ENCODE data around the gene TSSC4.

The TSSC4 gene

DNA sequence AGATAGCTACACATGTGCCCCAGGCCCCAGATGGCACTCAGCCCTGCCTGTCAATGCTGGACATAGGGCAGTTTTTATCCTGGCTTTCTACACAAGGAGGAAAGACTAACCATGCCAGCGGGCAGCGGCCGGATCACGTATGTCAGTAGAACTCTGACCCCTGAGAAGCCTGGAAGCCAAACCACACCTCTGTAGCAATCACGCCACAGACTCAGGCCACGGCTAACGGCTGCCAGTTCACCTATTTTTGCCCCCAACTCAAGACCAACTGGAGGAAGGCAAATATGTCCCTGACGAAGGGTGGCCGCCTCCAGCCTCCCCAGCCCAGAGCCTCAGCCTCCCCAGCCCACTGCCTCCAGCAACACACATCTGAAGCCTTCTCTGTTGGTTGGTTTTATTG, 30.7 kb upstream of the TSSC4 start:
- no peak for DNase-seq

DNA sequence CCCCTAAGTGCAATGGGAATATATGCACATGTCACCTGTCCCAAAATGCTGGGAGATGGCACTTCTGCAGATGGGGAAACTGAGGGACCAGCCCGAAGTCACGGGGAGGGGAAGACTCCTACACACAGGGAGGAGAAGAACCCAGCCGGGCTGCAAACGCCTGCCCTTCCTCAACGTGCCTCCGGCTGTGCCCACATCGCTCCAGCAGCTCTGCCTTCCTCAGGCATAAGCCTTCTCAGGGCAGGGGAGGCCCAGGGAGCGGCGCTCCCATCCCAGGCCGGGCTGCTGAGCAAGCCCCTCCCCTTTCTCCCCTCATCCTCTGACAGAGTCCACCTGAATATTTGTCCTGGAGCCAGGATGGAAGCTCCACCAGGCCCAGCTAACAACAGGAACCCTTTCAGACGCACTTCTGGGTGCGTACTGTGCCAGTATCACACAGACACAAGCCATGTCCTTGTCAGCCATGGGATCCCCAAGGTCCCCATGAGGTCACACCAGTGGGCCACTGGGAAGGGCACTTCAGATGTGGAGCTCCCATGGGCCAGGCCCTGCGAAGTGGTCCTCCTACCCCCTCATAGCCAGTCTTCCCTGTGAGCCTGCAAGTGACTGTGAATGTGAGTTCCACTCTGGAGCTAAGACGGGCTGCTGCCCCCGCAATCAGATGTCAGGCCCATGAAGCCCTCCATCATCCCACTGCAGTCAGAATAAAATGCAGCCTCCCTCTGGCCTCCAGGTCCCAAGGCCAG, 25.9 kb upstream of the TSSC4 start:
- no peak for DNase-seq

DNA sequence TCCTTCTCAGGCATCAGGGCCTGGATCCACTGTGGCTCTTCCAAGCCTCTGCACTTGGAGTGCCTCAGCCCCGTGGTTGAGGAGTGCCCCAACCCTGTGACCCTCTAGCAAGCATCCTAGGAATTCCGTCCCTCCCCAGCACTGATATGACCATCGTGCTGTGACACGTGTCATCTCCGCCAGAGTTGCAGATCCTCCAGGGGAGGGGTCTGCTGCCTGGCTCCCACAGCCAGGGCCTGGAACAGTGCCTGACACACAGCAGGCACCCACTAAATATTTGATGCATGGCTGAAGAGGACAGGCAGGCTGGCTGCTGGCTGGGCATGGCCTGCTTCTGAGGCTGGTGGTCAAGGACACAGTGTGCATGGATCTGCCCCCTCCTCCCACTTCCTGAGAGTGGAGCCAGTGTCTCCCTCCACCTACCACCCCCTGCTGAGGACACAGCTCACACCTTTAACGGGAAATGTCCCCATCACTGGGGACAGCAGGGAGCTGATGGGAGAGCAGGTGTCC, 25.2 kb upstream of the TSSC4 start:
- no peak for DNase-seq

DNA sequence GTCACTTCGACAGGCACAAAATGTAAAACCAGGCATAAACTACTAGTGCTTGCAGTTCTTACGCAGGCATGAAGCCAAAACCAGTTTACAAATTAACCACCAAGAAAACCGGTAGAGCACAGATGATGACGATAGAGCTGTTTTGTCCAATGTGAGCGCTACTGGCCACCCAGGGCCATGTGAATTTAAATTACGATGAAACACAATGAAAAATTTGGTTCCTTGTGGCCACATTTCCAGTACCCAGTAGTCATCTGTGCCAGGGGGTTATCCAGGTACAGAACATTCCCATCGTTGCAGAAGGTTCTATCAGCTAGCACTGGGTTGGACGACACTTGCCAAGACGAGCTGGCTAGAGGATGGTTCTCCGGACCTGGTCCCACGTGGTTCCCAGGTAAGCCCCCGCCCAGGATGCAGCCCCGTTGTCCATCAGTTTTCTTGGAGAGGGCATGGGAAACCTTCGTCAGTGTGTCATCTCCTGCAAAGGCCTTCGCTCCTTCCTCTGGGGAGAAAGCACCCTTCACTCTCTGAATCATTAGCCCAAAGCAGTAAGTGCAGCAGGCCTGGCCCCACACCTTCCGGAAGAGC, 24.5 kb upstream of the TSSC4 start:
- DNase-seq = no peak

DNA sequence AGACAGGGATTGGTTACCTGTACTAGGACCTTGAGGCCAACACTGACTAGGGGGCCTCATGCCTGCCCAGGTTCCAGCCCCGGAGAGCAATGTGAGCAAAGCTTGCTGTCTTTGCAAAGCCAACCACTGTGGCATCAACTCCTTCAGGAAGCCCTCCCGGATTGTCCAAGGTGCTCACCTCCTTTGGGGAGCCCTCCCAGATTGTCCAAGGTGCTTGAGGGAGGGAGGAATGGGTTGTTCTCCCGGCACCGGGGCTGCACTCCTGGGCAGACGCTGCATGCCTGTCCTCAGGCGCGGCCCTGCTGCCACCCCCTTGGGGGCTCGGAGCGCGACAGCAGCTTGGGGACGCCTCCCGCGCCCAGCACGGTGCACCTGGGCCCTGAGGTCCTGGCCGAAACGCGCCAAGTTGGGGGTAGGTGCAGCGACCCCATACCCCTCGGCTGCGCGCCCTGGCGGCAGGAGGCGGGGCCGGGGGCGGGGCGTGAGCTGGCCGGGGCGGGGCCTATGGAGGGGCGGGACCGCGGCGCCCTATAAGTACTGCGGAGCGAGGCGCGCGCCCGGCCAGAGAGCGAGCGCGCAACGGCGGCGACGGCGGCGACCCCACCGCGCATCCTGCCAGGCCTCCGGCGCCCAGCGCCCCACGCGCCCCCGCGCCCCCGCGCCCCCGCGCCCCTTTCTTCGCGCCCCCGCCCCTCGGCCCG, 23.6 kb upstream of the TSSC4 start, which contains the start of gene CD81:
Gene CD81 (plus strand): TSS at position 560 of the 701 bp plus-strand sequence. CDS start 240 bp downstream, outside the sequence.
- peak; percentile 70 for DNase-seq

DNA sequence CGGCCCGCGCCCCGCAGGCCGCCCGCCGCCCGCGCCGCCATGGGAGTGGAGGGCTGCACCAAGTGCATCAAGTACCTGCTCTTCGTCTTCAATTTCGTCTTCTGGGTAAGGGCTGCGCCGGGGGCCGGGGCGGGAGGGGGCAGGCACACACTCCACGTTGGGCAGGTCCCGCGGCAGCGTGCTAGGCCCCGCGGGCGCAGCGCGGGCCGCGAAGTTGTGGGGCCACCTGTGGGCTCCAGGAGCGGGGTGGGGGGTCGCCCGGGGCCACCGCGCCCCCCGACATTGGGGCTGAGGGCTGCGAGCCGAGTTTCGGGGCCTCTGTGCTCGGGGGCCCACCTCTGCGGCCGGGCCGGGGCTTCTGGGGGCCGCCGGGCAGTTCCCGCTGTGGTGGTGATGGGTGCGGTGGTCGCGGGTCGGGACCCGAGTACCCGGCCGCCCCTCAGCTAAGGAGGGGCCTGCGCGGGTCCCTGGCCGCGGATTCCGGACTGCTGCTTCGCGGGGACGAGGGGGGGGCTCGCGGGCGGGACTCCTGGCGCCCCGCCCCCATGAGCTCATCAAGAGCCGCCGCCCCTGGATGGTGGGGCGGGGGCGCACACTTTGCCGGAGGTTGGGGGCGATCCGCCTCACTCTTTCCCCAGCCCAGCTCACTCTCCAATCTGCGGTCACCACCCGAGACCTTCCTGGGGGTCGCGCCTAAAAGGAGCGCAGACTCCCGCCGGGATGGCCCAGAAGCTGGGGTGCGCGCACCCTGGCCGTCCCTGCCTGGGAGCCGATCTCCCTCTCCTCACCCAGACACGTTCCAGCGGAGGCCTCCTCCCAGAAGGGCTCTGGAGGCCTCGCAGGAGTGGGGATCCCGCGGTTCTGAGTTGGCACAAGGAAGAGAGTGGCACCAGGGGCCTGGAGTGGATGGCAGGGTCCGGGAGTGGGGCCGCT, 22.8 kb upstream of the TSSC4 start:
- peak; percentile 76 for DNase-seq

DNA sequence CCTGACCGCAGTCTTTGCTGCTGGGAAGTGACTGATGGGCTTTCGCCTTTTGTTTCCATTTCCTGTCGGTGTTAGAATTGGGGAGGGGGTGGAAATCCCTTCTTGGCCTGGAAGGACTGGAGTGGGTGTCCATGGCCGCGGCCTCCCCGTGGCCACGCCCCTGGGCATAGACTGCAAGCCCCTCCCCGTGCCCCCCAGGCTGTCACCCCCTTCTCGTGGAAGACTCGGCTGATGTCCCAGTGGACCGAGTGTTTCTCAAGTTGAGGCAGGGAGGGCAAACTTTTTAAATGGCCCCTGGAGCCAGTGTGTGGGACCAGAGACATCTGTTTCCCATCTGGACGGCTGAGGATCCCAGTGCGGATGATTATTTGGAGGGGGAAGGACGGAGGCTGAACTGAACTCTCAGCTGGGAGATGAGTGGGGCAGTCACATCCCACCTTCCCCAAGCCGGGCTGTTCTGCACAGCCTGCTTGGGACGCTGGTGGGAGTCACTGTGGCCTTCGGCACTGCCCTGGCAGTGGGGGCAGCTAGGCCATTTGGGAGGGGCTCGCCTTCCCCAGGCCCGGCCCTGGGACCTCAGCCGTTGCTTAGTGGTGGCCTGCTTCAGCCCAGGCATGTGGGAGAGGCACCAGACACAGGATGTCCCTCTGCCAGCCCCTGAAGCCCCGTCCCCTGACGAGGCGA, 21.9 kb upstream of the TSSC4 start:
- DNase-seq = no peak

DNA sequence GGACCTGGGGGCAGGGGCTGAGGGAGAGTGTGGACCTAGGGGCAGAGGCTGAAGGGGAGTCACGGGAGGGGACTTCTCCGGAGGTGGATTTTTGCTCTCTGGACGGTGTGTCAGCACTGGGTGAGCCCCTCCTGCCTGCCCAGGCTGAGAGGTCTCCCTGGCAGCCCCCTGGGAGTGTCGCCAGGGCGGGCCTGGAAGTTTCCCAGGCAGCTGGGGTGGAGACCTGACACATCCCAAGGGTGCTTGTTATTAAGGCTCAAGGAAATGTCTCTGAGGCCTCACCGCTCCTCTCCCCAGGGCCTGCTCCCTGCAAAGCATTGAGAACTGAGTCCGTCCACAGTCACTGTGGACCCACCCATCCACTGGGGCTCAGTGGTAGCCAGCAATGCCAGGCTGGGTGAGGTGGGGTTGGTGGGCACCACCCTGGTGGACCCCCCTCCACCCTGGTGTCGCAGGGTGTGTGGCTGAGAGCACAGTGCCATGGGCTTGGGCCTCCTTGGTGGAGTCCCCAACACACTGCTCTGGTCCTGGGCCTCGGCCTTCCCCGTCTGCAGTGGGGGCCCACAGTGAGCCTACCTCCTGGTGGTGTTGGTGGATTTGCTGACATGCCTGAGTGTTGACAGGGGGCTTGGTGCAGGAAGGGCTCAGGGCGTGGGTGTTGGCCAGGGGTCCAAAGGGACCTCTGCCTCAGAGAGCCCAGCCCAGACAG, 20.9 kb upstream of the TSSC4 start:
- DNase-seq = no peak

DNA sequence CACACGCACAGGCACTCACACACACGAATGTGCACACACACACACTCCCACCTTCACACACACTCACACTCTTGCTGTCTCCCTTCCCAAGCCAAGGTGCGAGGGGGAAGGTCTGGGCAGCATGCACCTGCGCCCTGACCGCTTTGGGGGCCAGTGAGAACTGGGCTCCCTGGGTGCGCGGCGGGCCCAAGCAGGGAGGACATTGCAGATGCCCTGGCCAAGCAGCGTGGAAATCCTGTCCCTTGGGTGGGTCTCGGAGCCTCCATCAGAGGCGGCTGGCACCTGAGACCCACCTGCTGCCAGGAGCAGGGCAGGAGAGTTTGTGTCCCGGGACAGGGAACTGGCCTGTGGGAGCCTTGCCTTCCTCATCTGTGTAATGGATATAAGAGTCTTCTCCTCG, 20.2 kb upstream of the TSSC4 start:
- DNase-seq = no peak

DNA sequence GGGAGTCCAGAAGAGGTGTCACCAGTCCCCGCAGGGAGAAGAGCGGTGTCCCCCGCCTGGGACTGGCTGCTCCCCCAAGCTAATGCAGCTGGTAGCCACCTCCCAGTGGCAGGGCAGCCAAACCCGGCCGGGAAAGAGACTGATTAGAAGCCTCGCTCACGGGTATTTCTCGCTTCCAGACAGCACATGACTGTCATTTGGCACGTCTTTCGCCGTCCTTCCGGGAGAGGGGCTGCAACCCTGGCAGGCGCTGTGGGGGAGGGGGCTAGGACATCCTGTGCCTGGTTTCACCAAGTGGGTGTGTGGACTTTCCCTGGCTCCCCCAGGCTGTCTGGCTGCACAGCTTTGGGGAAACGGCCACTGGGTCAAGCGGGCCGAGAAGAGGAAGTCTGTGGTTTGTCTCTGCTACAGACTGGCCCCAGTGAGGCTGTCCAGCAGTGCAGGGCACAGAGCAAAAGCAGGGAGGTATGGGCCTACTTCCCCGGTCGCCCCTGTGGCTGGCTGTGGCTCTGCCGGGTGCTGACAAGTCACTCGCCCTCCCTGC, 19.7 kb upstream of the TSSC4 start:
- no peak for DNase-seq

DNA sequence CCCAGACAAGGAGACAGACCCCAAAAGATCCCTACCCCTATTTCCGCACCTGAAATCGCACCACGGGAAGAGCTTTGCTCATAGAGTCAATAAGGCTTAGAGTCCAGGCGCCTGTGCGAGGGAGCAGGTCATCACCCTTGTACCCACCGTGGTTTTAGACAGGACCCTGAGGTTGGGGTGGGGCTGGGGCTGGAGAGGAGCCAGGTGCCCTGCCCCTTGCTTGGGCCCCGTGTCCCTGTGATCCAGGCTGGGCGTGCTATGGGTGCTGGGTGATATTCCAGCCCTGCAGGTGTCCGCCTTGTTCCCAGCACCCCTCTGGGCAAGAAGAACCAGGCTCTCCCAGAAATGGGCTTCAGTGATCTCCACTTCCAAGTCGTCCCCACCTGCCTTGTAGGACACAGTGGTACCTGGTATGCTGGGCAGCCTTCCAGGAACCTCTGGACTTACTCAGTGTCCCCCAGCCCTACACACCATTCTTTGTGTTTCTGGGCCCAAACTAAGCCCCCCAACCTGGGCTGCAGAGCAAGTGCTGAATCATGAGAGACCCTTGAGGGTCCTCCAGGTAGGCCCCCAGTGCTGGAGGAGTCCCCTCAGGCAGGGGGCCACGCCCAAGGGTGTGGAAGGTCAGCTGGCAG, 18.9 kb upstream of the TSSC4 start:
- DNase-seq = no peak

DNA sequence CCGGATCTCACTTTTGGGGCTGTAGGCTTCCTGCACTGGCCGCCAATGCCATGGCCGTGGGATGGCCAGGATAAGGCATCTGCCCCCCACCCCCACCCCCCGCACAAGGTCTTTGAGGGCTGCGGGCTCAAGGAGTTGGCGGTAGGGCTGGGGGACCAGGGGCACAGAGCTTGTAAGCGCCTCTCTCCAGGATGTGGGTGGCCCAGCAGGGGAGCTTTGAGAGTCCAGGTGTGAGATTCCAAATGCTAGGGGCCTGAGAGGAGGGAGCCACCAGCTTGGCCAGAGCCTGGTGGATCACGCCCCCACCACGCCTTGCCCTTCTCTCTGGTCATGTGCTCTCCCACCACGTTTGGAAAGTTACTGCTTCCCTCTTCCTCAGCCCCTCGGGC, 18.4 kb upstream of the TSSC4 start:
- DNase-seq = no peak

DNA sequence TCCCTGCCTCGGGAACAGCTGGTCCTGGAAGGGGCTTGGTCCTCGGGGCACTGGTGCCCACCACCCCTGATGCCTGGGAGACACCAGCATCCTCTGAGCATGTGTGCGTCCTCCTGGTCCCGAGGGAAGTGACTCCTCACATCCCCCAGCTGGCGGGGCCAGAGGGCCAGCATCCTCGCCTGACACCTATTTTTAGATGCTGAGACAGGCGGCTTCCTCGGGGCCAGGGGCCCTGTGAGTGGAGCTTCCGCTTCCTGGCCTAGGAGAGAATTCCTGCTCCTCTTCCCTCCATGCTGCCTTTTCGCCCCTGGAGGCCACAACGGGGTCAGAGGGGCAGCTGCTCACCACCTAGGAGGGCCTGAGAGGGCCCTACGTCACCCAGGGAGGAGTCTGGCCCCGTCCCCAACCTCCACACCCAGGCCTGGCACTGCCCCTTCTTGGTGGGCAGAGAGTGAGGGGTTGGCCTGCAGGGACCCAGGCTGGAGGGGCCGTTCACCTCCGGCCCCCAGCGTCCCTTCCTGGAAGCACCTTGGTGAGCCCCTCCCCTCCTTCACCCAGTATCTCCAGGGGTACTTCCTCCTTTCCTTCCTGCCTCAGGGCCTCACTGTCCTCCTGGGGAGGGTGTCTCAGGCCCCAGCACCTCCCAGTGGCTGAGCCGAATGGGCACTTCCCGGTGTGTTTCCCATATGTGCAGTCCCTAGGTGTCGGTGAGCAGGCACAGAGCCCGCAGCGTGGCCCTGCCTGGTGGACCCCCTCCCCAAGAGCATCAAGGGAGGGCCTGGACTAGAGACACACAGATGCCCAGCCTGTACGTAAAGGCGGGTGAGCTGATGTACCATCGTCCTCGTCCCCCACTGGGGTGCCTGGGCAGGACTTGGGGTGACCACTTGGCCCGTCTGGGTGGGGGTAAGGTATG, 17.4 kb upstream of the TSSC4 start:
- no peak for DNase-seq

DNA sequence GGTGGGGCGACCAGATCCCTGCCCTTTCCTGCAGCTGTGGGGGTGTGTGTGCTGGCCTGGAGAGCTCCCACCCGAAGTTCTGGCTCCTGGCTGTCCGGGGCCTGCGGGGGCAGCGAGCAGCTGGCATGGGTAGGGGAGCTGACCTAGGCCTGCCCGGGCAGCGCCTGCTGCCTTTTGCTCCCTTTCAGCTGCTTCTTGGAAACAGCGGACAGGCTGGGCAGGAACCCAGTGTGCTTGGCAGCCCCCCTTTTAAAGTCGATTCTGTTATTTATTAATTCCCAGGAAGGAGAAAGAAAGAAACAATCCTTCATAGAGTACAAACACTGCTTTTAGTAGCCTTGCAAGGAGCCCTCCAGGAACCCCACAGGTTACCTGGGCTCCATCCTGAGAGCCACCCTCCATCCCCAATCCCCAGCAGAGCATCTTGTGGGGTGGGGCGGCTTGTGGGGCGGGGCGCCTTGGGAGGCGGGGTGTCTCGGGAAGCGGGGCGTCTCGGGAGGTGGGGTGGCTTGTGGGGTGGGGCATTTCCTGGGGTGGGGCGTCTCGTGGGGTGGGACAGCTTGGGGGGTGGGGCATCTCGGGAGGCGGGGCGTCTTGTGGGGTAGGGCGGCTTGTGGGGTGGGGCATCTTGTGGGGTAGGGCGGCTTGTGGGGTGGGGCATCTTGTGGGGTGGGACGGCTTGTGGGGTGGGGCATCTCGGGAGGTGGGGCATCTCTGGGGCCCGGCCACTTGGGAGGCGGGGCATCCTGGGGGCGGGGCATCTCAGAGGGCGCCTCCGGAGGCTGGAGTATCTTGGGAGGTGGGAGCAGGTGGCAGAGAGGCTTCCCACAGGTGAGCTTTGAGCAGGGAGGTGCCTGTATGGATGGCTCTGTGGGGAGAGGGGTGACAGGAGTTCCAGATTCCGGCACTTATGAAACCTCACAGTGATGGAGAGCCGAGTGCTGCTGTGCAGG, 16.4 kb upstream of the TSSC4 start:
- peak; percentile 47 for DNase-seq

DNA sequence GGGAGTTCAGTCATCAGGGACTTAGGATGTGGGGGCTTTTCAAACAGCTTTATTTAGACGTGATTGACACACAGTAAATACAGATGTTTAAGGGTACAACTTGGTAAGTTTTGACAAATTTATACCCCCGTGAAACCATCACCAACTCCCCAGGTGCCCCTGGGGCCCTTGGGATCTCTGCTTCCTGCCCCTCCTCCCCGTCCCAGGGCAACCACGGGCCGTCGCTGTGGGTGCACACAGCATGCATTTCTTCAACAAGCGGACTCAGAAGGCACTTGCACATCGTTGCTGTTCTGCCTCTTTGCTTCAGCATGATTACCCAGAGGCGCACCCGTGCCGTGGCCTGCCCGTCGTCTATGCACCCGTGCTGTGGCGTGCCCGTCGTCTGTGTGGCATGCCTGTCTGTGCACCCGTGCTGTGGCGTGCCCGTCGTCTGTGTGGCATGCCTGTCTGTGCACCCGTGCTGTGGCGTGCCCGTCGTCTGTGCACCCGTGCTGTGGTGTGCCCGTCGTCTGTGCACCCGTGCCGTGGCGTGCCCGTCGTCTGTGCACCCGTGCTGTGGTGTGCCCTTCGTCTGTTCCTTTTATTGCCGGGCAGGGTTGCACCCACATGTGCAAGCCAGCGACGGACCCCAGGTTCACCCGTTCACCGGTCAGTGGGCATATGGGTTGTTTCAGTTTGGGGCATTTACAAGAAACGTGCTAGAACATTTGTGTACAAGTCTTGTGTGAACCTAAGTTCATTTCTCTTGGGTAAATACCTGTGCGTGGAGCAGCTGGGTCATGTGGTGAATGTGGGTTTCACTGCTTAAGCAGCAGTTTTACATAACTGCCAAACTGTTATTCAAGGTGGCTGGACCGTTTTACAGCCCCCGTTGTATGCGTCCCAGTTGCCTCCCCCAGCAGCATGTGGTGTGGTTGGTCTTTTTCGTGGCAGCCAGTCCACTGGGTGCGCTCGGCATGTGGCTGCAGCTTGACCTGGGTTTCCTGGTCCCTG, 15.1 kb upstream of the TSSC4 start:
- no peak for DNase-seq

DNA sequence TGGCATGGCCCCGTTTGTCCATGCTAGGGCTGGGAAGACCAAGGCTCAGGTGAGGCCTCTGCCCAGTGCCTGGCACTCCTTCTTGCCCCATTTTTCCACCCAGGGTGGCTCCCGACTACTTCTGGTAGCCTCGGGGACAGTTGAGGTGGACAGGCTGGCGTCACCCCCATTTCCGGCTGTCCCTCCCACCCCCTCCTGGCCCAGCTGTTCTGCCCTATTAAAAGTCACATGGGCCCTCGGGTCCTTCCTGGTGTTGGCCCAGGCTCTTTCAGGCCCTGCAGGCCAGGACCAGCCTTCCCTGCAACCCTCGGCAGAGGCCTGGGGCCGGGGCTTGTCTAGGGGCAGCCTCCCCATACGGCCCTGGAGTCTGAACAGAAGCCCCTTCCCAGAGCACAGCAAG, 14.0 kb upstream of the TSSC4 start:
- no peak for DNase-seq
